GM23338 (cell line): ENCODE measurements around the gene ACOXL. TPM values are rescaled to one million over a fixed set of nuclear protein-coding genes. Genes with fewer than 3 reads are reported as not detected.

Source experiments
- ATAC-seq: fragments of 200-7000 bp; cut with Tn5 transposase; 3 replicates; pipeline ENCODE4 v1.9.1; 2020
- DNase-seq: peaks from one replicate; pipeline ENCODE4 v3.0.0-alpha.2; 2015; ENCODE audit warnings: low spot score
- H2AFZ ChIP-seq: fragments of 200-600 bp; sonication (generic); 2 replicates; pipeline ENCODE4 v1.8.0; 2016; ENCODE audit warnings: antibody characterized with exemption, mild to moderate bottlenecking, moderate library complexity
- H3F3A ChIP-seq: fragments of 200-600 bp; sonication (generic); replicated peaks from 2 replicates; pipeline ENCODE4 v1.8.0; 2017; ENCODE audit warnings: antibody characterized with exemption, mixed run types, low read depth
- H3K27ac ChIP-seq: fragments of 200-600 bp; sonication (generic); 2 replicates; pipeline ENCODE4 v1.6.1; 2016; ENCODE audit warnings: low read depth
- H3K27me3 ChIP-seq: fragments of 200-600 bp; sonication (generic); 2 replicates; pipeline ENCODE4 v1.8.0; 2016; ENCODE audit warnings: mild to moderate bottlenecking, mixed run types, moderate library complexity; ENCODE audit not compliant: insufficient read depth
- H3K36me3 ChIP-seq: fragments of 200-600 bp; sonication (generic); 2 replicates; pipeline ENCODE4 v1.8.0; 2016; ENCODE audit warnings: mild to moderate bottlenecking; ENCODE audit not compliant: insufficient read depth
- H3K4me1 ChIP-seq: fragments of 200-600 bp; sonication (generic); 2 replicates; pipeline ENCODE4 v1.8.0; 2016; ENCODE audit warnings: mild to moderate bottlenecking, moderate library complexity; ENCODE audit not compliant: insufficient read depth
- H3K4me2 ChIP-seq: fragments of 200-600 bp; sonication (generic); 2 replicates; pipeline ENCODE4 v1.7.1; 2017; ENCODE audit warnings: mixed run types
- H3K4me3 ChIP-seq: fragments of 200-600 bp; sonication (generic); 2 replicates; pipeline ENCODE4 v1.6.1; 2016; ENCODE audit warnings: mixed run types
- H3K79me2 ChIP-seq: fragments of 200-600 bp; sonication (generic); replicated peaks from 2 replicates; pipeline ENCODE4 v1.8.0; 2017; ENCODE audit warnings: mild to moderate bottlenecking; ENCODE audit not compliant: insufficient read depth
- H3K9me2 ChIP-seq: fragments of 200-600 bp; sonication (generic); 2 replicates; pipeline ENCODE4 v1.8.0; 2017; ENCODE audit not compliant: insufficient read depth
- H4K20me1 ChIP-seq: fragments of 200-600 bp; sonication (generic); replicated peaks from 2 replicates; pipeline ENCODE4 v1.8.0; 2017; ENCODE audit warnings: mild to moderate bottlenecking; ENCODE audit not compliant: insufficient read depth
- H3K27ac Mint-ChIP-seq: 2 replicates; pipeline ENCODE4 v1.8.0; 2020; ENCODE audit warnings: inconsistent platforms, mild to moderate bottlenecking, moderate library complexity, mixed read lengths
- H3K27me3 Mint-ChIP-seq: 3 replicates; pipeline ENCODE4 v1.8.0; 2022; ENCODE audit warnings: low read depth, mild to moderate bottlenecking, moderate library complexity, mixed read lengths, inconsistent platforms; ENCODE audit not compliant: insufficient read depth, poor library complexity
- H3K36me3 Mint-ChIP-seq: 3 replicates; pipeline ENCODE4 v1.8.0; 2021; ENCODE audit warnings: low read depth, mild to moderate bottlenecking, inconsistent platforms, moderate library complexity, mixed read lengths
- H3K4me1 Mint-ChIP-seq: 3 replicates; pipeline ENCODE4 v1.8.0; 2020; ENCODE audit warnings: mild to moderate bottlenecking, inconsistent platforms, mixed read lengths
- H3K4me3 Mint-ChIP-seq: 3 replicates; pipeline ENCODE4 v1.8.0; 2021; ENCODE audit warnings: moderate library complexity, mild to moderate bottlenecking, inconsistent platforms, mixed read lengths
- H3K9me3 Mint-ChIP-seq: 3 replicates; pipeline ENCODE4 v1.8.0; 2020; ENCODE audit warnings: moderate library complexity, mild to moderate bottlenecking, inconsistent platforms, mixed read lengths
- CREB1 ChIP-seq: fragments of 250-450 bp; sonication (Bioruptor Pico); IDR thresholded peaks from 2 replicates; pipeline ENCODE4 v1.5.0; 2020; ENCODE audit warnings: low read depth, mild to moderate bottlenecking, moderate library complexity
- CTCF ChIP-seq, 2 experiments: fragments of 200-600 bp in 1 of 2; sonication (generic) in 1 of 2; conservative IDR thresholded peaks; 2 replicates each; pipeline versions ENCODE4 v1.5.1 to v1.6.1; 2016 to 2017; ENCODE audit warnings: antibody characterized with exemption in 2 of 2, low read depth in 2 of 2, mild to moderate bottlenecking in 2 of 2, moderate library complexity in 1 of 2
- ETS1 ChIP-seq: IDR thresholded peaks from 2 replicates; pipeline ENCODE4 v1.6.1; 2016; ENCODE audit warnings: antibody characterized with exemption
- NANOG ChIP-seq: IDR thresholded peaks from 2 replicates; pipeline ENCODE4 v1.6.1; 2016; ENCODE audit warnings: antibody characterized with exemption, borderline replicate concordance
- REST ChIP-seq: IDR thresholded peaks from one replicate; pipeline ENCODE4 v1.6.1; 2018; ENCODE audit warnings: antibody characterized with exemption; ENCODE audit not compliant: unreplicated experiment
- ZNF114 ChIP-seq: fragments of 250-450 bp; sonication (Bioruptor Pico); IDR thresholded peaks from 2 replicates; pipeline ENCODE4 v1.5.0; 2020; ENCODE audit warnings: mild to moderate bottlenecking, moderate library complexity
- polyA plus RNA-seq: library from polyadenylated mRNA; unstranded; fragments of >200 nt; fragmentation: Nextera tagmentation; extraction: Ambion mirVana; gene quantifications from 2 replicates; pipeline ENCODE4 v1.2.1, GENCODE V29; 2016
- total RNA-seq: library from RNA; depleted of rRNA; stranded (reverse); fragments of >200 nt; shearing (Covaris generic); gene quantifications from 2 replicates; pipeline ENCODE4 v1.2.3, GENCODE V29; 2014

Gene ACOXL
- total and polyA plus RNA-seq, 2 experiments from 2014 or later, result 9.0 to 14.7 TPM

- Histone ChIP-seq H3K4me1 (no peaks in the 10 kb centered on the region), H4K20me1 (peaks cover 24% of the 10 kb centered on the region), H3K27ac (no peak overlapping the region), H3K4me2 (no peak overlapping the region), H2AFZ (no peak overlapping the region), H3K4me3 (no peak overlapping the region), H3K9me2 (no peaks in the 10 kb centered on the region), H3F3A (no peaks in the 10 kb centered on the region), H3K79me2 (peaks cover 84% of the 10 kb centered on the region), H3K36me3 (peaks cover 5% of the 10 kb centered on the region; the same call in 1 of the 2 replicates), H3K27me3 (no peaks in the 10 kb centered on the region)
- H3K27me3 Mint-ChIP-seq, result no peaks in the 10 kb centered on the region
- no peak overlapping the region for H3K27ac Mint-ChIP-seq
- ATAC-seq (no peak), DNase-seq (no peak)
- TF ChIP-seq CREB1 (CRISPR knock-in tag), result no peak
- TF ChIP-seq CTCF (conservative IDR thresholded peaks at IDR 0.05; ENCODE audit: low read depth in 2 of 2), result no peak
- TF ChIP-seq ZNF114 (CRISPR knock-in tag), result no peak
- no peak for TF ChIP-seq ETS1
- TF ChIP-seq REST, result no peak
- peaks cover 13% of the 10 kb centered on the region; the same call in 2 of the 3 replicates for H3K4me1 Mint-ChIP-seq
- no peaks in the 10 kb centered on the region for H3K9me3 Mint-ChIP-seq
- peaks cover 45% of the 10 kb centered on the region for H3K36me3 Mint-ChIP-seq
- no peak overlapping the region for H3K4me3 Mint-ChIP-seq
Measured at GRCh38 chr2:111142101-111142500, 409.7 kb downstream of the ACOXL start.

- Histone ChIP-seq H3K36me3 (peaks cover 5% of the 10 kb centered on the region; the same call in 1 of the 2 replicates), H4K20me1 (peaks cover 21% of the 10 kb centered on the region), H2AFZ (no peak overlapping the region), H3K4me3 (no peak overlapping the region), H3F3A (no peaks in the 10 kb centered on the region), H3K9me2 (no peaks in the 10 kb centered on the region), H3K79me2 (peaks cover 84% of the 10 kb centered on the region), H3K27ac (no peak overlapping the region), H3K4me1 (no peaks in the 10 kb centered on the region), H3K27me3 (no peaks in the 10 kb centered on the region), H3K4me2 (no peak overlapping the region)
- Mint-ChIP-seq H3K27me3 (no peaks in the 10 kb centered on the region), H3K36me3 (peaks cover 40% of the 10 kb centered on the region), H3K27ac (no peak overlapping the region), H3K9me3 (no peaks in the 10 kb centered on the region), H3K4me3 (no peak overlapping the region), H3K4me1 (peaks cover 14% of the 10 kb centered on the region; the same call in 2 of the 3 replicates)
- DNase-seq (no peak), ATAC-seq (no peak)
- no peak for TF ChIP-seq NANOG
- no peak for TF ChIP-seq CTCF (conservative IDR thresholded peaks at IDR 0.05; ENCODE audit: low read depth in 2 of 2)
Measured at GRCh38 chr2:111143107-111143842, 410.9 kb downstream of the ACOXL start.
